ENCODE results near the gene KCNK5. TPM values are rescaled to one million over a fixed set of nuclear protein-coding genes. Genes with fewer than 3 reads are reported as not detected.

The KCNK5 gene
- total and polyA plus RNA-seq, 2 donors (not counting 3 experiments of a cell fraction or from before 2014, with no cell fraction given) = not detected

DNA sequence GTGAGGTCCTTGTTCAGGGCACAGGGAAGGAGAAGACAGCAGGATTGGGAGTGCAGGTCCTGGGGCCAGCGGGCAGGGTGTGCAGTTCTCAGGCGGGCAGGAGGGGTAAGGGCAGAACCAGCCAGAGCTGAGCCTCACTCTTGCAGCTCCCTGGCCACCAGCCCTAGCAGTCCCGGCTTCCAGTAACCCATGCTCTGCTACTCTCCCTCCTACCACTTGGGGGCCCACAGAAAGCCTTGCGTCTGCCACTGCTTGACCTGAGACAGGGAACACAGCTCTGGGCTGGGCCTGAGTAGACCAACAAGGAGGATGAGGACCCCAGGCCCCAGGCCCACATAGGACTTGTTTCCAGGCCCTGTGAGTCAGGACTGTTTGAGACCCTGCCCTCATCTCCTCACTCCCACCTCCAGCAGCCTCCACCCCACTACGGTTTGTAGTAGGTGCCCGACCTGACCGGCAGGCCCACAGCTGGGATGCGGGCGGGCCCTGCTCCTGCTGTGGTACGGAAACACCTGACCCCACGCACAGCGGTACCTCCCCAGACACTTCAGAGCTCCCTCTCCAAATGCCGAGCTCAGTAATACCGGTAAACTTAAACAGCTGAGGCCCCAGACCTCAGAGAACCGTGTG lies 39.2 kb downstream of the KCNK5 start:
- Histone ChIP-seq H2AFZ (ENCODE audit: low read depth, low read length) (no peak overlapping the region), H3K27ac (ENCODE audit: insufficient read depth, low read depth, low read length) (no peak overlapping the region), H3K9me1 (replicated peaks; ENCODE audit: control insufficient read depth, extremely low read depth, insufficient read depth, low read length) (no peaks in the 10 kb centered on the region), H3K27me3 (ENCODE audit: control insufficient read depth in 2 of 2, insufficient read depth in 2 of 2, low read length in 2 of 2) (no peaks in the 10 kb centered on the region), H3K36me3 (ENCODE audit: control insufficient read depth in 2 of 2, extremely low read depth in 1 of 2, insufficient read depth in 2 of 2, low read length in 2 of 2) (no peaks in the 10 kb centered on the region), H3K4me2 (ENCODE audit: insufficient read depth, low read length) (no peak overlapping the region), H3K4me3 (replicated peaks in 1 of 3; ENCODE audit: insufficient read depth in 1 of 3, low read depth in 1 of 3, low read length in 3 of 3) (no peak overlapping the region), H3K79me2 (ENCODE audit: control insufficient read depth, insufficient read depth, low read length) (no peaks in the 10 kb centered on the region), H4K20me1 (replicated peaks; ENCODE audit: control insufficient read depth, extremely low read depth, insufficient read depth, low read length) (no peaks in the 10 kb centered on the region), H3K4me1 (ENCODE audit: control insufficient read depth, extremely low read depth, insufficient read depth, low read length) (no peaks in the 10 kb centered on the region), H3K9me3 (replicated peaks; ENCODE audit: control insufficient read depth, insufficient read depth, low read length) (no peaks in the 10 kb centered on the region), H3K9ac (replicated peaks; ENCODE audit: extremely low read depth, insufficient read depth, low read length) (no peak overlapping the region)
- TF ChIP-seq MAX (IDR thresholded peaks at IDR 0.05; ENCODE audit: insufficient read depth, insufficient read length) = no peak
- peak in 1 of 2 donors; percentile 17 for TF ChIP-seq CTCF (IDR thresholded peaks at IDR 0.05; ENCODE audit: extremely low read depth in 1 of 2, insufficient read depth in 1 of 2, low read depth in 1 of 2, low read length in 2 of 2)
- CTCF ChIA-PET = no interaction called here
- no TSS peak for BruUV-seq (replicated peaks)
- dilution Hi-C loops (cut with MboI; ENCODE audit: extremely low pct_ligation_motif_present, low sequenced_read_pairs) = no loop called here
- POLR2A ChIA-PET = no interaction called here
- FAIRE-seq (no peak), DNase-seq (ENCODE audit: low read depth, low spot score) (no peak)
- intact Hi-C loops (cut with micrococcal nuclease) = no loop called here

DNA sequence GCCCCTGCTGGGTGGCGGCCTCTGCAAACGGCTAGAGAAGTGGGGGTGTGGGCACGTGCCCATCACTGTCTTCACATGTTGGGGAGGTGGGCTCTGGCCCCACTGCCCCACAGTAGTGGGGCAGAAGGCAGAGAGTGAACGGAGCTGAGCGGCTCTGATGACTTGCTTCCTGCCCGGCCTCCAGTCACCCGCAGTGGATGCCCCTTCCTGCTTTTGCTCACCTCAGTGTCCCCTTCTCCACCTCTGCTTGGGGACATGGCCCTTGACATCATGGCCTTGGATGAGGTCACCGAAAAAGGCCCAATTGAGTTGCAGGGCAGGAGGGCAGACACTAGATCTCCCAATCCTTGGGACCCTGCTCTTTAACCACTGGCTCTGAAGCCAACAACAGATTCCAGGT lies 40.1 kb downstream of the KCNK5 start:
- no TSS peak for BruUV-seq (replicated peaks)
- Histone ChIP-seq H2AFZ (ENCODE audit: low read depth, low read length) (no peak overlapping the region), H3K27me3 (ENCODE audit: control insufficient read depth in 2 of 2, insufficient read depth in 2 of 2, low read length in 2 of 2) (no peaks in the 10 kb centered on the region), H3K9me1 (replicated peaks; ENCODE audit: control insufficient read depth, extremely low read depth, insufficient read depth, low read length) (no peaks in the 10 kb centered on the region), H3K9ac (replicated peaks; ENCODE audit: extremely low read depth, insufficient read depth, low read length) (no peak overlapping the region), H3K79me2 (ENCODE audit: control insufficient read depth, insufficient read depth, low read length) (no peaks in the 10 kb centered on the region), H3K9me3 (replicated peaks; ENCODE audit: control insufficient read depth, insufficient read depth, low read length) (no peaks in the 10 kb centered on the region), H3K36me3 (ENCODE audit: control insufficient read depth in 2 of 2, extremely low read depth in 1 of 2, insufficient read depth in 2 of 2, low read length in 2 of 2) (no peaks in the 10 kb centered on the region), H4K20me1 (replicated peaks; ENCODE audit: control insufficient read depth, extremely low read depth, insufficient read depth, low read length) (no peaks in the 10 kb centered on the region), H3K4me3 (replicated peaks in 1 of 3; ENCODE audit: insufficient read depth in 1 of 3, low read depth in 1 of 3, low read length in 3 of 3) (no peak overlapping the region), H3K27ac (ENCODE audit: insufficient read depth, low read depth, low read length) (no peak overlapping the region), H3K4me2 (ENCODE audit: insufficient read depth, low read length) (no peak overlapping the region), H3K4me1 (ENCODE audit: control insufficient read depth, extremely low read depth, insufficient read depth, low read length) (no peaks in the 10 kb centered on the region)
- intact Hi-C loops (cut with micrococcal nuclease) (no loop called here), dilution Hi-C loops (cut with MboI; ENCODE audit: extremely low pct_ligation_motif_present, low sequenced_read_pairs) (no loop called here)
- ChIA-PET POLR2A (no interaction called here), CTCF (no interaction called here)
- FAIRE-seq = no peak
- no peak for DNase-seq (ENCODE audit: low read depth, low spot score)
- TF ChIP-seq POLR2A (IDR thresholded peaks at IDR 0.05; ENCODE audit: low read depth, low read length) = no peak
- TF ChIP-seq JUN (IDR thresholded peaks at IDR 0.05; ENCODE audit: borderline replicate concordance, insufficient read depth, insufficient read length, low read depth) = no peak
- no peak for TF ChIP-seq MYC (IDR thresholded peaks at IDR 0.05; ENCODE audit: low read depth, low read length)
- no peak for TF ChIP-seq GATA2 (IDR thresholded peaks at IDR 0.05; ENCODE audit: insufficient read depth, insufficient read length, low read depth, low read length)
- no peak for TF ChIP-seq POLR2AphosphoS5 (IDR thresholded peaks at IDR 0.05; ENCODE audit: insufficient read depth, low read depth, low read length)
- TF ChIP-seq FOS (IDR thresholded peaks at IDR 0.05; ENCODE audit: borderline replicate concordance, insufficient read depth, low read length) = no peak
